KBM-7 (cell line): ENCODE data around the gene WTIP.
"Not testable (repeated sequence)": the region's sequence is repeated elsewhere in the genome, so short reads cannot be mapped to it uniquely, and the experiment has no call there.

Experiments
- DNase-seq: peaks from one replicate; pipeline ENCODE4 v3.0.0-alpha.2; 2015
- in situ Hi-C: fragments of 300-500 bp; cut with MboI; formaldehyde crosslinking; loops from 2 replicates; pipeline ENCODE4 v1.14.3; 2020; ENCODE audit warnings: low sequenced_read_pairs, low pct_unique_long_range_greater_than_20kb, mixed read lengths

Gene WTIP

GRCh38 chr19:34480971-34481841 lies at the start of gene WTIP:
Gene WTIP, plus strand, starts transcription at chr19:34481758. Its CDS starts 217 bp downstream, at chr19:34481975.
- in situ Hi-C loops, result no loop called here
- no peak for DNase-seq

GRCh38 chr19:34432797-34433196 lies 48.8 kb upstream of the WTIP start:
- in situ Hi-C loops, result no loop called here
- DNase-seq, result no peak

- no peak for DNase-seq
- in situ Hi-C loops, result no loop called here
These were observed 44.8 kb upstream of the WTIP start for GRCh38 chr19:34436716-34437115.

GRCh38 chr19:34448191-34448590 lies 33.4 kb upstream of the WTIP start:
- DNase-seq, result no peak
- in situ Hi-C loops, result no loop called here

GRCh38 chr19:34452723-34453122 lies 28.8 kb upstream of the WTIP start:
- DNase-seq, result no peak
- in situ Hi-C loops, result no loop called here

- in situ Hi-C loops, result no loop called here
- DNase-seq, result no peak
These were observed 27.5 kb upstream of the WTIP start for GRCh38 chr19:34454091-34454490.

- DNase-seq, result no peak
- in situ Hi-C loops, result no loop called here
These were observed 26.9 kb upstream of the WTIP start for GRCh38 chr19:34454685-34455084.

- DNase-seq, in situ Hi-C loops: not testable (repeated sequence)
These were observed 25.6 kb upstream of the WTIP start for GRCh38 chr19:34455783-34456480.

- no peak for DNase-seq
- in situ Hi-C loops, result no loop called here
These were observed 24.1 kb upstream of the WTIP start for GRCh38 chr19:34457446-34457845.

GRCh38 chr19:34458677-34459076 lies 22.9 kb upstream of the WTIP start:
- no peak for DNase-seq
- in situ Hi-C loops, result no loop called here

- in situ Hi-C loops, result no loop called here
- DNase-seq, result no peak
These were observed 21.9 kb upstream of the WTIP start for GRCh38 chr19:34459614-34460013.

- no peak for DNase-seq
- in situ Hi-C loops, result no loop called here
These were observed 20.0 kb upstream of the WTIP start for GRCh38 chr19:34461375-34462100.

GRCh38 chr19:34464785-34465184 lies 16.8 kb upstream of the WTIP start:
- in situ Hi-C loops, DNase-seq: not testable (repeated sequence)

GRCh38 chr19:34468409-34468808 lies 13.1 kb upstream of the WTIP start:
- in situ Hi-C loops, result no loop called here
- DNase-seq, result no peak

- DNase-seq, in situ Hi-C loops: not testable (repeated sequence)
These were observed 12.5 kb upstream of the WTIP start for GRCh38 chr19:34469026-34469425.

- DNase-seq, result no peak
- in situ Hi-C loops, result no loop called here
These were observed 9.5 kb upstream of the WTIP start for GRCh38 chr19:34471906-34472700.

- no peak for DNase-seq
- in situ Hi-C loops, result no loop called here
These were observed 7.1 kb upstream of the WTIP start for GRCh38 chr19:34474233-34474989.
